GM18909 (cell line): ENCODE results near the gene NFAM1.

Experiments used
- ATAC-seq: cut with Tn5 transposase; IDR thresholded peaks from one replicate; pipeline ENCODE4 v1.9.1; 2021; ENCODE audit warnings: mild to moderate bottlenecking; ENCODE audit not compliant: unreplicated experiment, poor library complexity

Gene NFAM1

GRCh38 chr22:42387631-42388030 lies 44.6 kb downstream of the NFAM1 start:
- no peak for ATAC-seq

- ATAC-seq: no peak
These were observed 46.5 kb downstream of the NFAM1 start for GRCh38 chr22:42385696-42386095.

DNA sequence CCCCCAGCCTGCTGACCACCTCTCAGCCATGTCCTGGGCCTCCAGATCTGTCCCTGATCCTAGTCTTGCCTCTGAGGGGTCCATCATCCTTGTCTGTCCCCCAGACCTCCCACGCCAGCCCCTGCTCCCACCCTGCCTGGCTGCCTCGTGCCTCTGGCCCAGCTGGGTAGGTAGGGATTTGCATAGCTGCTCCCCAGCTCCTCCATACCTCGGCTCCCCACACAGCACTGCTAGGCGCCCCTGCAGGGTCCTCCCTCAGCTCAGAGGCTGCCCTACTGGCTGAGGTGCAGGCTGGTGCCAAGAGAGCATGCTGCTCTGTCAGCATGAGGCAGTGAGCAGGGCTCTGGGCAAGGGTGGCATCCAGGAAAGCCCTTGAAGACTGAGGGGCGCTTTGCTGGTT lies 47.7 kb downstream of the NFAM1 start:
- no peak for ATAC-seq

- no peak for ATAC-seq
These were observed 48.3 kb downstream of the NFAM1 start for GRCh38 chr22:42383851-42384417.

DNA sequence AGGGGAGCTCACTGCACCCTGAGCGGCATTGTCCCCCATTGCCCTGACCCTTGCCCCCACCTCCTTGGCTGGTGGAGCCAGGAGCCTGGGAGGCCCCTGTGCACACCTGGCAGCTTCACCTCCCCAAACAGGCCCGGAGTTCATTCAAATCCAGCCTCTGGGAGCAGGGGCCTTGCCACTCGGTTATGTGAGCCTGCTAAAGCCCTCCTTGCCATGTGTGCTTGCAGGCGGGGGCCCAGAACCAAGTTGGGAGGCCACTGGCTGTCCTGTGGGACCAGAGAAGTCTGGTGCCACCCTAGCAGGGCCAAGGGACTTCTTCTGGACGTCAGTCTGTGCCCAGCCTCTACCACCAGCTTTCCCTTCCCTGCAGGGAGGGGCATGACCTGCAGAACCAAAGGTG lies 48.9 kb downstream of the NFAM1 start:
- no peak for ATAC-seq

- ATAC-seq: no peak
These were observed 51.2 kb downstream of the NFAM1 start for GRCh38 chr22:42380769-42381551.

GRCh38 chr22:42379966-42380537 lies 52.2 kb downstream of the NFAM1 start:
- no peak for ATAC-seq

DNA sequence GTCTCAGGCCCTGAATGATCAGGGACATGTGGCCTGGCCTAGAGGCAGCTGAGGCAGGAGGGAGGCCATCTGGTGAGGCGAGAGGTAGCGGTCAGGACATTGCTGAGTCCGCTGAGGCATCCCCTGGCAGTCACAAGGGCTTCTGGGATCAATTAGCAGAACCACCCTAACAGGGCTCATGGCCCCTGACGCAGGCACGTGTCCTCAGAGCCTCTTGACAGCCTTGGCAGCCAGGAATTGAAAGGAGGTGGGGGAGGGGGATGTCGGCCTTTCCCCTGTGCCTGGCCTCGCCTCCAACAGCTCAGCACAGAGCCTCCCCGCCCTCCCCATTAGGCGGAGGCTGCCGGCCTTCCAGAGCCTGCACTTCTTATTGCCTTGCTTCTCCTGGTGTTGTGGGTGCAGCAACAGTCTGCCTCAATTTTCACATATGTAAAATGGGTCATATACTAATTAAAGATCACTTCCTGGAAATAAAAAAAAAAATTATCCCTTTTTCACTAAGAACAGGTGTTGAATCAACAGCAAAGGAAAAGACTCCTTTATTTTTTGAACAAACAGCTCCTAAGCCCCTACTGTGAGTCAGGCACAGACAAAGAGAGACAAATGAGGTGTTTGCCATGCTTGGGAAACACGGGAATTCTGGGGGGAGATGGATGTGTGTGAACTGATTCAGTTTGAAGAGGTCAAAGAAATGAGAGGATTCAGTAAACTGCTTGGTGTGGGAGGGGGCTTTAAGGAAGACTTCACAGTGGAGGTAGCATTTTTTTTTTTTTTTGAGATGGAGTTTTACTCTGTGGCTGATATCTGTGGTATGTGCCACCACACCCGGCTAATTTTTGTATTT lies 55.3 kb downstream of the NFAM1 start:
- no peak for ATAC-seq

DNA sequence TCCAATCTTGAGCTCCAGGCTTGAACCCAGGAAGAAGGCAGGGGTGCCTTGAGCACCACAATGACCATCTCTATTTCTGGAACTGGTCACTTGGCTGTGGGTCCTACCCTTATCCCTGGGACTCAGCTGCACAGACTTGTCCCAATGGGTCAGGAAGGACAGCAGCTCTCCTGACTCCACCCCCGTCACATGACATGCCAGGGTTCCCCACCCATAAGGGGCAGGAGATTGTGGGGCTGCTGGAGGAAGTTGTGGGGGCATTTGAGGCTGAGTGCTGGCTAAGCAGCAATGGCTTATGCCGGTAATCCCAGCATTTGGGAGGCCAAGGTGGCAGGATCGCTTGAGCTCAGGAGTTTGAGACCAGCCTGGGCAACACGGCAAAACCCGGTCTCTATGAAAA lies 56.2 kb downstream of the NFAM1 start:
- no peak for ATAC-seq

- ATAC-seq: no peak
These were observed 59.2 kb downstream of the NFAM1 start for GRCh38 chr22:42372976-42373375.

DNA sequence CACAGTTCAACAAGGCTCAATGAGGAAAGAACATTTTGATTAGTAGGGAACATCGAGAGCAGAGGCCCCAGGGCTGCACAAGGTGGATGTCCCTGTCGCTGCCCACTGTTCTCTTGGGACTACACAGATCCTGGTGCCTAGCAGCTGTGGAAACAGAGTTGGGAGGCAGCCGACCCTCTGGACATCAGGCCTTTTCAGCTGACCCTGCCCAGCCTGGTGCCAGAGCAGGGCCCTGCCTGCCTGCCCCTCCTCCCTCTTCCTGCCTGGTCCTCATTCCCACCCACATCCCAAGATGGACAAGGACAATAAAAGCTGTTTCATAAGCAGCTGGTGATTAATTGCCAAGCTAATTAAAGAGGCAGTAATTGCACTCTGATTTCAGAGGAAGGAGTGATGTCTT lies 60.7 kb downstream of the NFAM1 start:
- no peak for ATAC-seq

DNA sequence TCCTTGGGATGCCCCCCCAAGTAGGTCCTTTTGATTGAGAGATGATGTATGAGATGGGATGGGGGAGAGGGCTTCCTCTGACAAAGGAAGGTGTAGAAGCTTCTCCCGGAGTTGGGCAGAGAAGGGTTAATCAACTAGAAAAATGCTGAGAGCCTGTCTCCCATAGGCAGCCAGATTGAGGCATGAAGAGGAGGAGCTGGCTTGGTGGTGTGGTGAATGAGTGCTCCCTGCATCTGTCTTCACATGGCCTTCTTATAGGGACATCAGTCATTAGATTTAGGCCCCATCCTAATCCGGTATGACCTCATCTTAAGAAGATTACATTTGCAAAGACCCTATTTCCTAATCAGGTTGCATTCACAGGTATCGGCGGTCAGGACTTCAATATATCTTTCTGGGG lies 61.1 kb downstream of the NFAM1 start:
- ATAC-seq: no peak

DNA sequence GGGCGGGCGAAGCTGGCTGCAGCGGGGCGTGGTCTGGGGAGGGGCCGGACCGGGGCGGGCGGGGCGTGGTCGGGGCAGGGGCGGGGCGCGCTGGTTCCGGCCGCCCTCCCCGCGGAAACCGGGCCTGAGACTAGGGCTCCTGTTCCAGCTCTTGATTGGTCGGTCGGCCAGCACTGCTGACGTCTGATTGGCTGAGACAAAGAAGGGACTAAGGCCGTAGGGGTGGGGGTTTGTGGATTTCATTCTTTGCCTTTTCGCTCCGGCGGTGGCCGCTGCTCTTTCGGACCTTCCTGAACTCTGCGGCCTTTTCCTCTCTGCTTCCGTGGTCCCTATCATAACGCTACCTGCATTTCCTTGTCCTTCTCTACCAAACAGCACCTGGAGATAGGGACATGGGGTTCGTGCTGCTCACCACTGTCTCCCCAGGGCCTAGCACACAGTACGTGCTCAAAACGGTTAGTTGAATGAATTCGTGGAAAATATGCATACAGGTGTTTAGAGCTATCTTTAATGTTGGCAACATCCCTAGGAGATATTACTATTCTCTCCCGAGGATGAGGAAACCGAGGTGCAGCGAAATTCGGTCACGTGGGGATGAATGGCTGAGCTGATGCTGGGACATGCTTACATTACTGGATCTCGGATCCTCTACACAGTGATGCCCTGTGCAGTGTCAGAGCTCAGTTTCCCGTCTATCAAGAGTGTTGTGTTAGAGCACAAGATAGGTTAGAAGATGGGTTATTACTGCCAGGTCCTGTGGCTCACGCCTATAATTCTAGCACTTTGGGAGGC lies 62.8 kb downstream of the NFAM1 start:
- peak; percentile 90 for ATAC-seq

GRCh38 chr22:42368379-42369249 lies 63.6 kb downstream of the NFAM1 start:
- ATAC-seq: peak; percentile 25

DNA sequence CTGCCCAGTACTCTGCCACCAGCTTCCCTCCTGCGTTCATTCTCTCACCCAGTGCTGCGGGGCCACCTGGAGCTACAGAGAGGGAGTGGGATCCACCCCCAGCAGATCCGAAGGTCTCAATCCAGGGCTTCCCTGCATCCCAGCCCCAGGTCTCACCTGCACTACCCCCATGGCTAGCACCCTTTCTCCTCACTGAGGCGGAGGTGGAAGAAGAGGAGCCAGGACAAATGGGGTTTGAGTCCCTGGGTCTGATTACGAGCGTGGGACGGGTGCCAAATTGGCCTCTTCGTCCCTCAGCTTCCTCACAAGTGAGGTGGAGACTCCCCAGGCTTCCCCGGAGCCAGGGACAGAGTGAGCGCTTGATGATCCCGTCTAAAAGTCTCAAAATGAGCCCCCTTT lies 64.2 kb downstream of the NFAM1 start:
- ATAC-seq: no peak

GRCh38 chr22:42366806-42367581 lies 65.2 kb downstream of the NFAM1 start:
- ATAC-seq: no peak

DNA sequence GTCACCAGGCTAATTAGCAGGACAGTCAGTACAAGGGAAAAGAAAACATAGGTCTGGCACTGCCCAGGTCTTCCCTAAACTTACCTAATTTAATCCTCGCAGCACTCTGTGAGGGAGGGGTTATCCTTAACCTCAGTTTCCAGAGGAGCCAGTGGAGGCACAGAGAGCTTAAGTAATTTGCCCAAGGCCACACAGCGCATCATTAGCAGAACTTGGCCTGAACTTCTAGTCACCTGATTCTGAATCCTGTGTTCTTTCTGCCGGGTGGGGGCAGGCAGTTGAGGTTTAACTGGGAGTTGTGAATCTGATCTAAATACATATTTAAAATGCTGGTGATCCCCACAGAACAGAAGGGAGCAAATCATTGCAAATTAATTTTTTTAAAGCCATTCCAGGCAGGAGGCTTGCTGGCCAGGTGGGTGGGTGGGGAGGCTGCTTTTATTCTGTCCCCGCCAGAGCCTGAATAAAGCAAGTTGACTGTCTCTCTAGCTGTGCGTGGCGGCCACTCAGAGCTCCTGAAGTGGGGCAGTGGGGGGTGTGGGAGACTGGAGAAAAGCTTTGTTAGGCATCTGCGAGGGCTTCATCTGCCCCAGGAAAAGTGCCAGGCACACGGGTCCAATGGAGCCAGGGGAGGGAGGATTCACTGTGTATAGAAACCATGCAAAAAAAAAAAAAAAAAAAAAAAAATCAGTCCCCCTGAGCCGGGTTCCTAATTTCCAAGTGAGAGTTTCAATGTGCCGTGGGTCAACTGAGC lies 66.1 kb downstream of the NFAM1 start:
- ATAC-seq: no peak
